Activated CD8-positive, alpha-beta memory T cell treated with anti-CD3 and anti-CD28 coated beads, Interleukin-2, amount 10 ng/mL, durations not matched to agents 7 days and 5 days (primary cell): ENCODE data around the gene FUT6. TPM values are rescaled to one million over a fixed set of nuclear protein-coding genes. Genes with fewer than 3 reads are reported as not detected.
"Not testable (repeated sequence)": the region's sequence is repeated elsewhere in the genome, so short reads cannot be mapped to it uniquely, and the experiment has no call there.

Experiments used
- ATAC-seq: fragments of 150-1000 bp; cut with Tn5 transposase; one replicate; pipeline ENCODE4 v1.10.0; 2021; ENCODE audit warnings: moderate library complexity
- CTCF ChIA-PET: fragments of 350-600 bp; sonication (Branson Sonifier 250); formaldehyde crosslinking; loops from one replicate; lab custom pipeline; 2021; ENCODE audit warnings: antibody characterized with exemption; lab: Charles Lee
- DNase-seq: peaks from one replicate; pipeline ENCODE4 v3.0.0-alpha.2; 2020
- H3K27ac Mint-ChIP-seq: one replicate; pipeline ENCODE4 v1.8.0; 2021; ENCODE audit warnings: mild to moderate bottlenecking, mixed read lengths
- H3K27me3 Mint-ChIP-seq: one replicate; pipeline ENCODE4 v1.8.0; 2021; ENCODE audit warnings: mixed read lengths
- H3K36me3 Mint-ChIP-seq: one replicate; pipeline ENCODE4 v1.8.0; 2021; ENCODE audit warnings: mild to moderate bottlenecking, mixed read lengths
- H3K4me1 Mint-ChIP-seq: one replicate; pipeline ENCODE4 v1.8.0; 2021; ENCODE audit warnings: mixed read lengths
- H3K4me3 Mint-ChIP-seq: one replicate; pipeline ENCODE4 v1.8.0; 2021; ENCODE audit warnings: mild to moderate bottlenecking, moderate library complexity, mixed read lengths
- H3K9me3 Mint-ChIP-seq: one replicate; pipeline ENCODE4 v1.8.0; 2022; ENCODE audit warnings: low read depth, mixed read lengths
- total RNA-seq, 2 experiments: library from RNA; stranded (reverse); gene quantifications; one replicate each; pipeline ENCODE4 v1.2.3, GENCODE V29; 2021

The FUT6 gene
- total RNA-seq, 2 experiments from 2014 or later = not detected

DNA sequence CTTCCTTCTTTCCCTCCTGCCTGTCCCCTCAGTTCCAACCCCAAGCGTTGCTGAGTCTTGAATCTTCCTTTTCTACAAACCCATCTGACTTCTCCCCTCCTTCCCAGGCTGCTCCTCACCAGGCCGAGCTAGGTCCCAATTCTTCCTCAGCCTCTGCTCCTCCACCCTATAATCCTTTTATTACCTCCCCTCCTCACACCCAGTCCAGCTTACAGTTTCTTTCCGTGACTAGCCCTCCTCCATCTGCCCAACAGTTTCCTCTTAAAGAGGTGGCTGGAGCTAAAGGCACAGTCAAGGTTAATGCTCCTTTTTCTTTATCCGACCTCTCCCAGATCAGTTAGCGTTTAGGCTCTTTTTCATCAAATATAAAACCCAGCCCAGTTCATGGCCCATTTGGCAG lies 9.1 kb upstream of the FUT6 start:
- DNase-seq, H3K27me3 Mint-ChIP-seq, H3K4me1 Mint-ChIP-seq, ATAC-seq, CTCF ChIA-PET, H3K27ac Mint-ChIP-seq, H3K36me3 Mint-ChIP-seq, H3K9me3 Mint-ChIP-seq, H3K4me3 Mint-ChIP-seq: not testable (repeated sequence)

DNA sequence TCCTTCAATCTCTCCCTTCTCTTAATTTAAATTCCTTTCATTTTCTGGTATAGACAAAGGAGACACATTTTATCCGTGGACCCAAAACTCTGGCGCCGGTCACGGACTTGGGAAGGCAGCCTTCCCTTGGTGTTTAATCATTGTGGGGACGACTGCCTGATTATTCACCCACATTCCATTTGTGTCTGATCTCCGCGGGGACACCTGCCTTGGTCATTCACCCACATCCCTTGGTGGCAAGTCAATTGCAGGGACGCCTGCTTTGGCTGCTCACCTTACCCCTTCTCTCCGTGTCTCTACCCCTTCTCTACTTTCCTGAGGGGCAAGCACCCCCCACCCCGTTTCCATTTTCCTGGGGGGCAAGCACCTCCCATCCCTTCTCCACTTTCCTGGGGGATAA lies 8.3 kb upstream of the FUT6 start:
- H3K27ac Mint-ChIP-seq, CTCF ChIA-PET, H3K4me3 Mint-ChIP-seq: not testable (repeated sequence)

DNA sequence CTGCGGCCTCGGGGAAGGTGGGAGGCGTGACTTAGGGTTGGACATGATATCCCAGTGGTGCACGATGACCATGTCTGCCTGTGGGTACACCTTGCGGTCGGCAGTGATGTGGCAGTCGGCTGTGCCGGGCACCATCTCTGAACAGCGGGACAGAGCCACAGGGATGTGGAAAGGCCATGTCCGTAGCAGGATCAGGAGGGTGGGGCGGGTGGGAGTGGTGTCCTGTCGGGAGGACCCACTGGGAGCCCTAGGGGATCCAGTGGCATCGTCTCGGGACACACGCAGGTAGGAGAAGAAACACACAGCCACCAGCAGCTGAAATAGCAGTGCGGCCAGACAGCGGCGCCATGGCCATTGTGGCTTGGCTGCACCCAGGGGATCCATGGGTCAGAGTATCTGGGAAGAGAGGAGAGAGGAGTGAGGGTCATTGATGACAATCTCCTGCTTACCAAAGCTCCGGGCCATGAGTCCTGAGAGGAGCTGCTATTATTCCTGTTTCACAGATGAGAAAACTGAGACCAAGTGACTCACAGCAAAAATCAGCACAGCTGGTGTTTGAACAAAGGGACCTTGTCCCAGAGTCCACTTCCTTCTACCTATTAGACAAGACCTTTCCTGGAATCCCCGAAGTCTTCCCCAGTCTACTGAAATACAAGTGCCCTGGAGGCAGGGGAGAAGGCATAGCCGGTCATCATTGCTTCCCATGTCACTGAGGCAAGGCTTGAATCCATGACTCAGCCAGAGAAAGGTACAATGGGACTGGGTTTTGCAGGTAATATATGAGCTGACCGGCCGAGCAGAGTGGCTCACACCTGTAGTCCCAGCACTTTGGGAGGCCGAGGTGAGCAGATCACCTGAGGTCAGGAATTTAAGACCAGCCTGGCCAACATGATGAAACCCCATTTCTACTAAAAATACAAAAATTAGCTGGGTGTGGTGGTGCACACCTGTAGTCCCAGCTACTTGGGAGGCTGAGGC lies 5.2 kb upstream of the FUT6 start:
- DNase-seq (no peak), ATAC-seq (no peak)
- CTCF ChIA-PET = no interaction called here
- Mint-ChIP-seq H3K27ac (no peak overlapping the region), H3K9me3 (no peaks in the 10 kb centered on the region), H3K27me3 (no peaks in the 10 kb centered on the region), H3K4me3 (no peak overlapping the region), H3K36me3 (no peaks in the 10 kb centered on the region), H3K4me1 (peaks cover under 1% of the 10 kb centered on the region)

More for the DNA sequence above, 8.3 kb upstream of the FUT6 start:
- ATAC-seq, H3K27me3 Mint-ChIP-seq, H3K4me1 Mint-ChIP-seq, H3K9me3 Mint-ChIP-seq, H3K36me3 Mint-ChIP-seq, DNase-seq: not testable (repeated sequence)

DNA sequence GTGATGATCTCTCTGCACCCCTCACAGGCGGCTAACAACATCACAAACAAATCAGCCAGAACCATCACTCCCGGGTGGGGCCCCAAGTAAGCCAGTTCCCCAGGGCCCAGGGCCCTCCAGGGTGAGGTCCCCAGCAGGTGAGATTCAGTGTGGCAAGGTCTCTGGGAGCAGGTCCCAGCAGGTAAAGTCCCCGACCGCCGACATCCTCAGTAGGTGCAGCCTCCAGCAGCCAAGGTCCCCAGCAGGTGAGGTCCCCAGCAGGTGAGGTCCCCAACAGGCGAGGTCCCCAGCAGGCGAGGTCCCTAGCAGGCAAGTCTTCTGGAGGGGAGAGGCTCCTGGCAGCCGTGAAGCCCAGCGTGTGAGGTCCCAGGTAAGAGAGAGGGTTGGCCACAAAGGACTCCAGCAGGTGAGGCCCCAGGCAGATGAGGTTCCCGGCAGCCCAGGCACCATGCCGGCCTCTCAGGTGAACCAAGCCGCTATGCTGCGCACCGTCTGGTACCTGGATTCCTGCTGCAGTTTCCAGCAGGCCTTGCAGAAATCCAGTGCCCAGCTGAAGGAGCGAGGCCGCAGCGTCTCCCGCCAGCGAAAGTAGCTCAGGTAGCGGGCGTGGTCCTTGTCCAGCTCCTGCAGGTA lies 3.9 kb upstream of the FUT6 start:
- no peak overlapping the region for H3K4me3 Mint-ChIP-seq
- peaks cover 11% of the 10 kb centered on the region for H3K4me1 Mint-ChIP-seq
- CTCF ChIA-PET = no interaction called here
- H3K9me3 Mint-ChIP-seq = no peaks in the 10 kb centered on the region
- ATAC-seq (no peak), DNase-seq (no peak)
- H3K36me3 Mint-ChIP-seq = no peaks in the 10 kb centered on the region
- no peak overlapping the region for H3K27ac Mint-ChIP-seq
- peaks cover 2% of the 10 kb centered on the region for H3K27me3 Mint-ChIP-seq

DNA sequence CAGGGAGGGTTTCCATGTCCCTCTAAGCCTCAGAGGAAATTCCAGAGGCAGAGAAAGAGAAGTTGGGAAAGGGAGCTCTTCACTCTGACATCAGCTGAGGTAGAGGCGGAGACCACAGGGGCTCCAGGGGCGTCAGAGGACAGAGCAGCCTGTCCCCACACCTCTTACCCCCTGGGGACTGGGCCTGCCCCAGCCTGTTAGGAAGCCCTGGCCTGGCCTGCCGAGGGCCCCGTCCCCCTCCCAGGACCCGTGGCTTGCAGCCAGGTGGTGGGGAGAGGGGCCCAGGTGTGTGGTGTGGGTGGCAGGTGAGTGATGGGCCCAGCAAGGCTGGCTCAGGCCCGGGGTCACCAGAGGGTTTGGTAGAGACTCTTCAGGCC lies 2.2 kb upstream of the FUT6 start:
- CTCF ChIA-PET, H3K9me3 Mint-ChIP-seq, H3K4me3 Mint-ChIP-seq, H3K36me3 Mint-ChIP-seq, H3K27me3 Mint-ChIP-seq, ATAC-seq, DNase-seq, H3K27ac Mint-ChIP-seq: not testable (repeated sequence)
- peaks cover 15% of the 10 kb centered on the region for H3K4me1 Mint-ChIP-seq

DNA sequence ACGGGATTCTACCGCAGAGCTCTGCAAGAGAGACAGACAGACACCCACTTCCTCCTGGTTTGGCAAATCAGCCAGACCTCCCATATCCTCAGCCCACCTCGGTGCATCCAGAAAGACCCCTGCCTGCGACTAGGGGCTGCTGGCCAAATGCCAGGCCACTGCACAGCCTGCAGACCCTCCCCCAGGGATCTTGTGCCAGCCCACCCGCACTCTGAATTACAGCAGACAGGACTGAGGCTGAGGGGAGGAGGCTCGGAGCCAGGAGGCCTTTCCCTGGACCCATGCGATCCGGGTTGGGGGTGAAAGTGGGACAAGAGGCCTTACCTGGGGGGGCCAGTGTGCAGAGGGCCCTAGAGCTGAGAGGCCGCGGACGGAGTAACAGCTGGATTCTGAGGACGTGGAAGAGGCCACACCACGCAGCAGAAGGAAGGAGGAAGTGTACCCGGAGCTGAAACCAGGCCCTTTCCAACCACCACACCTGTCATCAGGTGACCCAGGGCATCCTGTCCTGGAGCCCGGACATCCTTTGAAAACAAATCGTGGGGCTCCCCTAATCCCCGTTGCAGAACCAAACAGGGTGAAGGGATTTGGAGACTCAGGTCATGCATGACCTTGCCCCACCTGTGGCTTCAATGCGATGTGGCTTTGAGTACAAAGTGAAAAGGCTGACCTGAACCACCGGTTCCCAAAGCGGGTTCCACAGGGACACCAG lies 993 bp downstream of the FUT6 start:
- peaks cover 15% of the 10 kb centered on the region for H3K4me1 Mint-ChIP-seq
- H3K36me3 Mint-ChIP-seq = no peaks in the 10 kb centered on the region
- CTCF ChIA-PET = no interaction called here
- ATAC-seq (no peak), DNase-seq (no peak)
- no peak overlapping the region for H3K4me3 Mint-ChIP-seq
- no peak overlapping the region for H3K27ac Mint-ChIP-seq
- H3K27me3 Mint-ChIP-seq = peaks cover 3% of the 10 kb centered on the region
- H3K9me3 Mint-ChIP-seq = no peaks in the 10 kb centered on the region

DNA sequence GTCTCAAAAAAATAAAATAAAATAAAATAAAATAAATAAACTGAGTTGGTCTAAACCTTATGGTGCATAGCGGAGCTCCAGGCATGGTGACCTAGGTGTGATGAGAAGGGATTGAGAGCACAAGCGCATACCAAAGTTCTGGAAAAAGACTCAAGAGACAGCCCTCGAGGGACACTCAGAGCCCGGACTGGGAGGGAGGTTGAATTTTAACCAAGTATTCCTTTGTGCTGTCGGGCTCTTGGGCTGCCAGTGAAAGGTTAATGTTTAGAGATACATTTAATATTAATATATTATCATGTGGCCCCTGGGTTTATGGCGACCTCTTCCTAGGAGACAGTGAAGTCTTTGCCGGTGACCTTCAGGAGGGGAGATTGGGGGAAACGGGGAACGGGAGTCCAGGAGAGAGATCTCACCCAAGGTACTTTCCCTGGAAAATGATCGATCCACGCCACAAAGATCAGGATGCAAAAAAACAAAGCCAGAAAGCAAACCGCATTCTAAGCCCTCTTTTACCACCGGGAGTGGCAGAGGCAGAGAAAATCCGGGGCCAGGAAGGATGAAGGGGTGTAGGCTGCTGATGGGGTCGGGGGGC lies 1.6 kb downstream of the FUT6 start:
- no peak for DNase-seq
- no peaks in the 10 kb centered on the region for H3K9me3 Mint-ChIP-seq
- peaks cover 15% of the 10 kb centered on the region for H3K4me1 Mint-ChIP-seq
- peaks cover 3% of the 10 kb centered on the region for H3K27me3 Mint-ChIP-seq
- H3K36me3 Mint-ChIP-seq = no peaks in the 10 kb centered on the region
- H3K4me3 Mint-ChIP-seq = no peak overlapping the region
- CTCF ChIA-PET = no interaction called here
- H3K27ac Mint-ChIP-seq = no peak overlapping the region
- no peak for ATAC-seq

DNA sequence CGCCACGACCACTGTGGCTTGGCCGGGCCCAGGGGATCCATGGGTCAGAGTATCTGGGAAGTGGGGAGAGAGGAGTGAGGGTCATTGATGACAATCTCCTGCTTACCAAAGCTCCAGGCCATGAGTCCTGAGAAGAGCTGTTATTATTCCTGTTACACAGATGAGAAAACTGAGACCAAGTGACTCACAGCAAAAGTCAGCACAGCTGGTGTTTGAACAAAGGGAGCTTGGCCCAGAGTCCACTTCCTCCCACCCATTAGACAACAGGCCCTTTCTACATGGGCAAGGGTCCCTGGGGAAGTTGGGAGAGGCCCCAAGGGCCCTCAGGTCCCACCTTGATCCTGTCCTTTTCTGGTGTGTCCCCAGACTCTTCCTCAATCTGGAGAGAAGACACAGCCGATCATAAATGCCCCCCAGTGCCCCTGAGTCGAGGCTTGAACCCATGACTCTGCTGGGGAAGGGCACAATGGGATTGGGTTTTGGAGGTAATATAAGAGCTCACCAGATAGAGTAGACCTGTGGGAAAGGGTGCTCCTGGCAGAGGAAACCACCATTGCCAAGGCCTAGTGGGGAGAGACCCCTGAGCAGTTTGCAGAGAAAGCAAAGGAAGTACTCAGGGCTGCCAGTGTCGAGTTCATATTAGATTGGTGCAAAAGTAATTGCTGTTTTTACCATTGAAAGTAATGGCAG lies 6.8 kb downstream of the FUT6 start:
- H3K9me3 Mint-ChIP-seq = no peaks in the 10 kb centered on the region
- CTCF ChIA-PET = no interaction called here
- H3K27me3 Mint-ChIP-seq = no peaks in the 10 kb centered on the region

DNA sequence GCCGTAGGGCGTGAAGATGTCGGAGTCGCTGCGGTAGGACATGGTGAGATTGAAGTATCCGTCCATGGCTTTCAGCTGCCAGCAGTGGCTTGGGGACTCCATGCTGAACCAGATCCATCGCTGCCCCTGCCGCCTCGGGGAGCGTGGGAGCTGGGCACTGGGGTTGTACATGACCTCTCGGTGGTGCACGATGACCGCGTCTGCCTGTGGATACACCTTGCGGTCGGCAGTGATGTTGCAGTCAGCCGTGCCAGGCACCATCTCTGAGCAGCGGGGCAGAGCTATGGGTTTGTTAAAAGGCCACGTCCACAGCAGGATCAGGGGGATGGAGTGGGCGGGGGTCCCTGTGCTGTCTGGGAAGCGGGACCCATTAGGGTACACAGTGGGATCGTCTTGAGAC lies 7.4 kb downstream of the FUT6 start:
- H3K27ac Mint-ChIP-seq = no peak overlapping the region
- no peaks in the 10 kb centered on the region for H3K27me3 Mint-ChIP-seq
- CTCF ChIA-PET = no interaction called here
- peaks cover 6% of the 10 kb centered on the region for H3K4me1 Mint-ChIP-seq
- H3K4me3 Mint-ChIP-seq = no peak overlapping the region
- no peaks in the 10 kb centered on the region for H3K9me3 Mint-ChIP-seq
- H3K36me3 Mint-ChIP-seq = peaks cover 3% of the 10 kb centered on the region
- DNase-seq (no peak), ATAC-seq (no peak)

More for the DNA sequence above, 6.8 kb downstream of the FUT6 start:
- Mint-ChIP-seq H3K36me3 (peaks cover 3% of the 10 kb centered on the region), H3K4me1 (peaks cover 3% of the 10 kb centered on the region), H3K4me3 (no peak overlapping the region), H3K27ac (no peak overlapping the region)
- no peak for DNase-seq
- no peak for ATAC-seq

DNA sequence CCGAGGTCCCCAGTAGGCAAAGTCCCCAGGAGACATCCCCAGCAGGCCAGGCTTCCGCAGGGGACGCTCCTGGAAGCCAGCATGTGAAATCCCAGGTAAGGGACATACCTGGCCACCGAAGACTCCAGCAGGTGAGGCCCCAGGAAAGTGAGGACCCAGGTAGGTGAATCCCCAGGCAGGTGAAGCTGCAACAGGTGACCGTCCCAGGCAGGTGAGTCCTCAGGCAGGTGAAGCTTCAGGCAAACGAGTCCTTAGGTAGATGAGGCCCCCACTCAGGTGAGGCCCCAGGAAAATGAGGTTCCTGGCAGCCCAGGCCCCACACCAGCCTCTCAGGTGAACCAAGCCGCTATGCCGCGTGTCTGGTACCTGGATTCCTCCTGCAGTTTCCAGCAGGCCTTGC lies 8.3 kb downstream of the FUT6 start:
- Mint-ChIP-seq H3K36me3 (peaks cover 3% of the 10 kb centered on the region), H3K4me1 (peaks cover 11% of the 10 kb centered on the region), H3K9me3 (no peaks in the 10 kb centered on the region), H3K27ac (no peak overlapping the region), H3K4me3 (no peak overlapping the region), H3K27me3 (no peaks in the 10 kb centered on the region)
- CTCF ChIA-PET = interaction anchor here (1.0 kb wide), 1 partner anchor 27 kb away, joined by 3 read pairs; no protein-coding TSS in a partner anchor
- ATAC-seq (no peak), DNase-seq (no peak)

DNA sequence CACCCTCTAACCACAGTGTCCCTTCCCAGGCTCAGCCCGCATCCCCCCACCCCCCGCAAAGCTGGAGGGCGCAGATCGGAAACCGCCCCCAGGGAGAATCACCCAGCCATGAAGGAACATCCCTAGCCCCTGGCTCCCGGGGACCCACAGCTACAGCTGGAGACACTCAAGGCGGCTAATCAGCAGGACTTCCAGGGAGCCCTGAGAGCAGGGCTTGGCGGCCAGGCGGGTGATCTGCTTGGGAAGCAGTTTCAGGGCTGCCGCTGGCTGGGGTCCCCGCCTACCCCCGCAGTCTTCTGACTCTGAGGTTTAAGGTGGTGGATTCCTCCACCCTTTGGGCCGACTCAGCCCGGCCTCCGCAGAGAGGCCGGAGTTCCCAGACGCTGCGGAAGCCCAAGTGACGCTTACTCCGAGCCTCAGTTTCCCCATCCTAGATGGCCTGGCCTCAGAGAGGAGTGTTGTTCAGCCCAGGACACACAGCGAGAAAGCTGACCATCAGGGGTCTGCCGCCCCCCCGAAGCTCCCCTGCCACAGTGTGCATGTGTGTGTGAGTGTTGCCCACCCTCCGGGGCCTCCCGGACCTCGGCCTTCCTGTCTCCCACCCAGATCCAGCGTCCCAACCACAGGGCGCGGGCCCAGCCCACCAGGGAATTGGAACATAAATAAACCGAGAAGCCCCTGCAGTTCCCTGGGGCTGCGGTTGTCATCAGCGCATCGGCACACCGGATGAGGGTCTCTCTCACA lies 9.8 kb downstream of the FUT6 start:
- Mint-ChIP-seq H3K36me3 (peaks cover 3% of the 10 kb centered on the region), H3K4me3 (peak overlapping the region; percentile 6), H3K27me3 (no peaks in the 10 kb centered on the region), H3K4me1 (peaks cover 11% of the 10 kb centered on the region), H3K9me3 (no peaks in the 10 kb centered on the region), H3K27ac (peak overlapping the region; percentile 53)
- ATAC-seq (no peak), DNase-seq (no peak)
- CTCF ChIA-PET = interaction anchor here (1.3 to 3.8 kb wide), 4 partner anchors 10 to 138 kb away, joined by 4 to 49 read pairs (median 12); partner anchors contain the start of genes FUT6, NDUFA11, NRTN and VMAC
